GM13976 (cell line): ENCODE data around the gene FAM131C.
A peak's percentile ranks its signal among the peaks of the same experiment; 100 is the strongest.
"Not testable (repeated sequence)": the region's sequence is repeated elsewhere in the genome, so short reads cannot be mapped to it uniquely, and the experiment has no call there.

Experiments used
- DNase-seq: peaks from one replicate; pipeline ENCODE4 v3.0.0; 2012; ENCODE audit warnings: low spot score
- in situ Hi-C: fragments of 300-500 bp; cut with MboI; formaldehyde crosslinking; loops from one replicate; pipeline ENCODE4 v1.12.0; 2022; ENCODE audit warnings: low sequenced_read_pairs, mixed read lengths, inconsistent platforms; ENCODE audit not compliant: unreplicated experiment
- TF ChIP-seq, protein P1 (sequence below): IDR thresholded peaks from 2 replicates; pipeline ENCODE4 v1.5.1; 2012; ENCODE audit warnings: borderline replicate concordance, mild to moderate bottlenecking; ENCODE audit not compliant: insufficient read depth; ENCODE audit errors: extremely low read depth, missing control alignments, control extremely low read depth

Gene FAM131C

DNA sequence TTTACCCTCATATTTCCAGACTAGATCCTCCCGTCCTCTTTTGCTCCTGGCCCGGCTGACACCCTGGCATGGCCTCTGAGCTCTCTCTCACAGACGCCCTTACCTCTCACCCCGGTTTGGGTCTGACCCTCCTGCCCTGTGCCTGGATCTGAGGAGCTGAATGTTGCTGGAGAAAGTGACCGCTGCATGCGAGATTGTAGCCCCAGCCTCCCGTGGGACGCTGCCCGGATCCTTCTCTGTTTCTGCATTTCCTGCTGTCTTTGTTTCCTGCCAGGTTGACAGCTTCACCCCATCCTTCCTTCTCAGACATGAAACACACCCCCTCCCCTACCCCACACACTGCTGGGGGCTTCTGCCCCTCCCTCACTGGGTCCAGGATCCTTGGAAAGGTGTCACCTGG, 9.5 kb downstream of the FAM131C start:
- no peak for DNase-seq
- in situ Hi-C loops: no loop called here
- TF ChIP-seq, protein P1, sequence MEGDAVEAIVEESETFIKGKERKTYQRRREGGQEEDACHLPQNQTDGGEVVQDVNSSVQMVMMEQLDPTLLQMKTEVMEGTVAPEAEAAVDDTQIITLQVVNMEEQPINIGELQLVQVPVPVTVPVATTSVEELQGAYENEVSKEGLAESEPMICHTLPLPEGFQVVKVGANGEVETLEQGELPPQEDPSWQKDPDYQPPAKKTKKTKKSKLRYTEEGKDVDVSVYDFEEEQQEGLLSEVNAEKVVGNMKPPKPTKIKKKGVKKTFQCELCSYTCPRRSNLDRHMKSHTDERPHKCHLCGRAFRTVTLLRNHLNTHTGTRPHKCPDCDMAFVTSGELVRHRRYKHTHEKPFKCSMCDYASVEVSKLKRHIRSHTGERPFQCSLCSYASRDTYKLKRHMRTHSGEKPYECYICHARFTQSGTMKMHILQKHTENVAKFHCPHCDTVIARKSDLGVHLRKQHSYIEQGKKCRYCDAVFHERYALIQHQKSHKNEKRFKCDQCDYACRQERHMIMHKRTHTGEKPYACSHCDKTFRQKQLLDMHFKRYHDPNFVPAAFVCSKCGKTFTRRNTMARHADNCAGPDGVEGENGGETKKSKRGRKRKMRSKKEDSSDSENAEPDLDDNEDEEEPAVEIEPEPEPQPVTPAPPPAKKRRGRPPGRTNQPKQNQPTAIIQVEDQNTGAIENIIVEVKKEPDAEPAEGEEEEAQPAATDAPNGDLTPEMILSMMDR: no peak

DNA sequence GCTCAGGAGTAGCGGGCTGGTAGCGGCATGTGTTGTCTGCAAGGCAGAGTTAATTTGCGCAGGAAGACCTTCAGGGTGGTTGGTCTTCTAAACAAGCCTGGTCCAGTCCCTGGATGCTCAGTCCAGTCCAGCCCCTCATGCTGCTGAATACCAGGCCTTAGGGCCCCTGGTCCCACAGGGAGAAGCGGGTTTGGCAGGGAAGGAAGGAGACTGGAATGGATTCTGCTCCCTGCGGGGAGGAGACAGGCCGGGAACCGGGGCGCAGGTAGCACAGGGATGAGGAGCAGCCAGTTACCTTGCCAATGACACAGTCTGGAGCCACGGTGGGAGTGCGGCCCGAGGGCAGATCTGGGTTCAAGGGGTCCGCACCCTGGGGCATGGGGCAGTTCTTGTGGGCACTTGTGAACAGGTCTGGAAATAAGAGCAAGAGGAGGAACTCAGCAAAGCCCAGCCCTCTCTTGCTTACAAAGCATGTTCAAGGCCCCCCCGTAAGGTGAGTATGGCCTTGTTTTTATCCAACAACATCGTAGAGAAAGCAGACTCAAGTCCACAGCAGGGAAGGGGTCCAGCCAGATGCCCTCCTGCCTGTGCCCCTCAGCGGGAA, 10.1 kb downstream of the FAM131C start:
- TF ChIP-seq, protein P1: no peak
- no peak for DNase-seq
- in situ Hi-C loops: no loop called here

DNA sequence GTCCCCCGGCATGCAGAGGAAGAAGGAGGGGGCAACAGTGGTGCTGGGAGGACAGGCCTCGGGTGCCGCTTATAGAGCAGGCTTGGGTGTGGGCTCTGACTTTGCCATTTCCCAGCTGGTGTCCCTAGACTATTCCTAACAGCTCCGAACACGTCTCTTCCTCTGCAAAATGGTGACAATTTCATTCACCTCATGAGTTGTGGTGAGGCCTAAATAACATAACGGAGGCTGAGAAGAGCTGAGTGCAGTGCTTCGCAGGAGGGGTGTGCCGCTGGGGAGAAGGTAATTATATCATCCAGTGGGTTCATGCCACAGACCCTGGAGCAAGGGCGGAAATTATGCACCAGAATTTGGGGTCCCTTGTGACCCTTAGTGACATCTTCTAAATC, 10.8 kb downstream of the FAM131C start:
- in situ Hi-C loops, DNase-seq: not testable (repeated sequence)

DNA sequence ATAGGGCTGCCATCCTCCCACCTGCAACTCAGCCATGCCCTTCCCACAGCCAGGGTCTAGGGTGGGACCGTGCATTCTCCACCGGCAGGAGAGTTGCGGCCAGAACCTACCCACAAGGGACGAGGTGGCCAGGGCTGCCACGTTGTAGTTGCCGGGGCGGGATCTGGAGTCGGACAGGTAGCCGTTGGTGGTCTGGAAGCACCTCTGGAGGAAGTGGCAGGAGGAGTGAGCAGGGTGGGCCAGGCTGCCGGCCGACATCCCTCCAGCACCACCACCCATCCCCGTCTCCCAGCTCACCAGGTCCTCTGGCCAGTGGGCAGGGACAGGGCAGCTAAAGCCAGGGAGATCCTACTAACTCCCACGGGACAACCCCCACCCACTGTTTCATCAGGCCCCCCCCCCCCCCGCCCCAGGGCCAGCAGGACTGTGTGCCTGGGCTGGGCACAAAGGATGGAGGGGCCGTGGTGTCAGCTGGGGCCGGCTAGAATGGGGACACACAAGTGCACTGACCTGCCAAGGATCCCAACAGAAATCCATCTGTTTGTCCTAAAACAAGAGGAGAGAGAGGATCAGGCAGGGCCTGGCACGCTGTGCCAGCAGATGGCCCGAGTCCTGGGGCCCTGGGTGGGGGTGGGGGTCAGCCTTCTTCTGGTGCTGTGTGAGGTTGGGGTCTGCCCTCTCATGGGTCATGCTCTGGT, 11.3 kb downstream of the FAM131C start:
- in situ Hi-C loops, DNase-seq: not testable (repeated sequence)

DNA sequence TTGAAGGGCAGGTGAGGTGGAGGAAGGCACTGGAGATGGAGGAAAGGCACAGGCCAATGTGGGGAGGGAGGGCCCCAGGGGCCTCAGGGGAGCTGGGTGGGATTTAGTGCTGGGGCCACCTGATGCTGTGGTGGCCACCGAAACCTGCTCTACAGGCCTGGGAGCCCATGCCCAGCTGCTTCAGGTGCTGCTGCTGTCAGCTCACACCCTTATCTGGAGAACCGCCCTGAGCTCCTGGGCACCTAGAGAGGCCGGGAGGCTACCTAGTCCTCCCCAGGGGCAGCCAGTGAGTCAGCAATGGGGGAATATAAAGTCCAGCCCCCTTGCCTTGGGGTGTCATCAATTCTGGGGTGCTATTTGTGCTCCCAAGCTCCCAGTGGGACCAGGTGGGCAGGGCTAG, 12.2 kb downstream of the FAM131C start:
- TF ChIP-seq, protein P1: no peak
- in situ Hi-C loops: no loop called here

DNA sequence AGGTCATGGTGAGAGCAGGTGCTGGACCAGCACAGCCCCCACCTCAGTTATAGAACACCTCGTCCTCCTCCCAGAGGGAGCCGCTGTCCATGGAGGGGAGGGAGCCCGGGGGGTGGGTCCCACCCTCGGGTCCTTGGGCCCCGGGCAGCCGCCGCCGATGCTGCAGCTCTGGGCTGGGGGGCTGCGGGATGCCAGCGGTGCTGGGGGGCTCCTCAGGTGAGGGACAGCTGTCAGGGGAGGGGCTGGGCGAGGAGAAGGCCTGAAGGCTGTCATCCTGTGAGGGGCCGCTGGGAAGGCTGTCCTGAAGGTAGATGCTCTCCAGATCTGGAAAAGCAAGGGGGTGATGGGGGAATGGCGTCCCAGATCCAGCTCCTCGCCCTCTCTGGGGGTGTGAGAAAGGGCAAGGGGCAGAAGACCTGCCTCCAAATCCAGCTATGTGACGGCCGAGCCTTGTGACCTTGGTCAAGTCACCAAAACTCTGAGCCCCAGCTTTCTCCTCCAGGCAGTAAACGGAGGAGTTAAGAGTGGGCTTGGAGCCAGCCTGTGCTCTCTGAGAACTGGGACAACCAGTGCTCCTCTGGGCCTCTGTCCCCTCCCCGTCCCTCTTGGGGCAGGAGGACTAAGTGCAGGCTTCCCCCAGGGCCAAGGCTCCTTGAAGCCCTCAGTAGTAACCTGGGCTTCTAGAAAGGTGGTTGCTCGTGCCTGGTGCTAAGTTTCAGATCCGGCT, 14.9 kb downstream of the FAM131C start:
- DNase-seq: not testable (repeated sequence)

More for the DNA sequence above, 12.2 kb downstream of the FAM131C start:
- DNase-seq: no peak

DNA sequence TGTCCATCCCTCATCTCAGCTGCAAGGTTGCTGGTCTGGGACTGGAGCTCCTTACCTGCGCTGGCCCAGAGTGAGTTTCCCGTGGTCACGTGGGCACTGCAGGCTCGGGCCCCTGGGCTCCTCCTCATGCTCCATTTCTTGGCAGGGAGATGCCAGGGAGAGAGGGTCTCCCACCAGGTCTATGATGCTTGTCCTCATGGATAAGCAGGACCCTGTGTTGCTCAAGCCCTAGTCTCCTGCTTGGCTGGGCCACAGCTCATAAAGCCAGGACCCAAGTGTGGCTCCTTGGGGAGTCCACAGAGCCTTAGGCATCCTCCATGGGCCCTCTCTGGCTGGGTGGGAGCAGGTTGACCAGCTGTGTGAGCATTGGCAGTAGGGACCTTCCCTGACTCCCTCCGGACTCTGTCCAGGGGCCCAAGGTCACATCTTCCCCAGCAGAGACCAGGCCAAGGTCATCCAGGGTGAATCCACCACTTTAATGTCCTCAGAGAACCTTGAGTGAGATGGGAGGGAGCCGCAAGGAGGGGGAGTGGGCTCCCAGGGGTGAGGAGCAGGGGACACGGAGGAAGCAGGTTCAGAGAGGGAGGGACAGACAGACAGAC, 16.0 kb downstream of the FAM131C start:
- in situ Hi-C loops, DNase-seq: not testable (repeated sequence)

More for the DNA sequence above, 14.9 kb downstream of the FAM131C start:
- in situ Hi-C loops: not testable (repeated sequence)

DNA sequence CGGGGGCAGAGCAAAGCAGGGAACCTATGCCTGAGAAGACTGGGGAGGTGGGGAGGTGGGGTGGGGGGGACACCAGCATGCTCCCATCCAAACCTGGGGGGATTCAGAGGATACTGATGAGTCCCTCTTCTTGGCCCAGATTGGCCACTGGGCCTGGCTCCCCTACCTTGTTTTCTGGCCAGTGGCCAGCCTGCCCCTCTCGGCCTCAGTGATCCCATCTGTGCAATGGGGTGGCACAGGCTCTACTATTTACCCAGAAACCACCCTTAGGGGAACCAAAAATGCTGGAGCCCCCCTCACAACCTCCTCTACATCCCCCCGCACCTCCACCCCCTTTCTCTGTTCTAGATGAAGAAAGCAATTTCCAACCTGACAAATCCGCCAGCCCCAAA, 16.9 kb downstream of the FAM131C start:
- in situ Hi-C loops, DNase-seq: not testable (repeated sequence)

DNA sequence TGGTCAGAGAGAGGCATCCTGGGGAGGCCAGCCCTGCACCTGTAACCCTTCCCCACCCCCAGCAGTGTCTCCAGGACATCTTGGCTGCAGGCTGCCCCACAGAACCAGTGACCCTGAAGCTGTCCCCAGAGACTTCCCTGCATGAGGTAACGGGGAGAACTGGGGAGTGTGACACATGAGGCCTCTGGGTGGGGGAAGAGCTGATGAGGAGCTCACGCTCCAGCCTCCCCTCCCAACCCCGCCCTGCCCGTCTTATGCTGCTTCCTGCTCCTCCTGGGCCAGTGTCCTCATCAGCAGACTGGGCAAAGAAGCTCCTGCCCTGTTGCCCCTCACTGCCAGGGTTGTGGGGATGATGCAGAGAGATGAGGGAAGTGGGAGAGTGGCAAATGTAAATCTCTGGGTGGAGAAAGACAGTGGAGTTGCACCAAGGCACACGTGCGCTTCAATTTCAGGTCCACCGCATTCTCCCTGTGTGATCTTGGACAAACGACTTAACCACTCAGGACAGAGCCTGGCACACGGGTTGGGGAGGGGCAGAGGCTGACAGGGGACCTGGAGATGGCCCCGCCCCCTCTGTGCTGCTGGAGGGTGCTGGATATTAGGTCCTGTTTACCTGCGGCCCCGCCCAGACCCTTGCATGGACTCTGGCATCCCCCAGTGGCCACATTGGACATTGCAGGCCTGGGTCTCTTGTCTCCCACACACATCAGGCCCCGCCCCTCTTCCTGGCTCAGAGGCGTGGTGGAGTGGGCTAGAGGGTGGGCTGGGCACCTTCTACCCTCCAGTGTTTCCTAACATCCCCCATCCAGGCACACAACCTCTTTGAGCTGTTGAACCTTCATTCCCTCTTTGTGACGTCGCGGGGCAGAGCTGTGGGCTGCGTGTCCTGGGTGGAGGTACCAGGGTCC, 17.6 kb downstream of the FAM131C start:
- peak; percentile 94 for DNase-seq
- TF ChIP-seq, protein P1: peak; percentile 97
- in situ Hi-C loops: no loop called here
